OCI-M2 (cell line): ENCODE data around the gene LKAAEAR1.

Experiments
- DNase-seq: peaks from one replicate; lab custom pipeline; 2025; ENCODE audit not compliant: unreplicated experiment; lab: John Stamatoyannopoulos, UW

The LKAAEAR1 gene

DNA sequence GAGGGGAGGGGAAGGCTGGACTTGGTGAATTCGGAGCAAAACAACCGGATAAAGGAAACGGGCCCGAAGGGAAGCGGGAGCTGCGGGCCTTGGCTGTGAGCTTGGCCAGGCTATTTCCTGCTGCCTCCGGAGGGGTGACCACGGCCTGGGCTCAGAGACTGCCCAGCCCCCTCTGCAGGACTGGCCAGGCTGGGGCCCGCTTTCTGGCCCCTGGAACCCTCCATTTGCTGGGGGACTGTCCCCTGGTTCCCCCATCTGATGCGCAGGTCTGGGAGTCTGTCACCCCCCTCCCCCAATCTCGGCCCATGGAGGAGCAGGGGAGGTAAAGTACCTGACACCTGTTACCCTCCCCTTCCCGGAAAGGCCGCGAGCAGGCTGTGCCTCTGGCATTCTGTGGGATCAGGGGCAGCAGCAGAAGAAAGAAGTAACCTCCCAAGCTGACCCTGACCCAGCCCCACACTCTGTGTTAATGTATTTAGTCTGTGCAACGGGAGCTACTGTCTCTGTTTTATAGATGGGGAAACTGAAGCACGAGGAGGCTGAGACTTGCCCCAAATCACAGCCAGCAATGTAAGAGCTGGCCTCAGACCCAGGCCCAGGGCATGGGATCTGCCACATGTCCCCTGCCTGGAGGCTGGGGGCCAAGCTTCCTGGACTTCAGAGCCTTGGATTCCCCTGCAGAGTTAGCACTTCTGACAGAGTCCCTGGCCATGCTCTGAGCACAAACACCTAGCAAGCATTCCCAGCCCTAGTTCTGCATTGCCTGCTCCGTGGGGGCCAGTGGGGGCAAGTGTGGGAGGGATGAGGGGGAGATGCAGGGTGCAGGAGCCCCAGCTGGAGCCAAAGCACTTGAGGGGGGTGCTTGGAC is 44.7 kb downstream of the LKAAEAR1 start:
- no peak for DNase-seq

DNA sequence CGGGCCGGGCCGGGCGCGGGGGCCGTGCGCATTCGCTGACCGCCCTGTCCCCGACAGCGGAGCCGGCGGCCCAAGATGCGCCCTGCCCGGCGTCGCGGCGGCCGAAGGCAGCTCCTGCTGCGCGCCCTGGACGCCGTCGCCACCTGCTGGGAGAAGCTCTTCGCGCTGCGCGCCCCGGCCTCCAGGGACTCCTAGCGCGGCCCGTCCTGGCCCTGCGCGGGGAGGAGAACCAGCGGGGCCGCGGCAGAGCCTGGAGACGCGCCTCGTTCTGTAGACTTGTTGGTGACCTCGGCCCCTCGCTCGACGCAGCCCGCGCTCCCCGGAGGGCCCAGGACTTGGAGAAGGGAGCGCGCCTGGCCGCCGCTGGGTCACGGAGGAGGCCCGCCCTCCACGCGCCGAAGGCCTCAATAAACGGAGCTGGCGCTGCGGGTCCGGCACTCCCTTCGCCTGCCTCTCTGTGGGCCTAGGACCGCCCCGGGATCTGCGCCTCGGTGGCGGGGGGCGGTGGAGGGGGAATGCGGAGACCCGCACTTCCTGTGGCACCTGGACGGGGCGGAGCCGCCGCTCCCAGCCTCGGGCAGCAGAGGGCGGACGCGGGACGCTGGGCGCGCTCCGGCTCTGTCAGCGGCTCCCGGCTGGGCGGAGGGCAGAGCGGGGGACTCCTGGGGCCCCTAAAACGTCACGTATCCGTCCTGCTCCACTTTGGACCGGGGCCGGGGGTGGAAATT is 45.5 kb downstream of the LKAAEAR1 start:
- no peak for DNase-seq

DNA sequence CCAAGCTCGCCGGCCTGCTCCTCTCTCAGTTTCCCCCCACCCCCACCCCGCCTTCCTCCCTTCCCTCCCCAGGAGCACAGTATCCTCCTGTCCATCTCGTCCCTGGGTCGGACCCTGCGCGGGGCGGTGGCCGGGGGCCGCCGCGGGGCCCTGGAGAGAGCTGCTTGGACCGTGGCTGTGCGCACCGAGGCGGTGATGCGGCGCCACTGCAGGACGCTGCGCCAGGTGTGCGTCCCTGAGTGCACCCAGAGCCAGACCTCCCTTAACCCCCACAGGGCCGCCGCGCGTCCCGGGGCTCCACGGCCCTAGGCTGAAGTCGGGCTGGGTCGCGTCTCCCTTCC is 46.0 kb downstream of the LKAAEAR1 start:
- no peak for DNase-seq

DNA sequence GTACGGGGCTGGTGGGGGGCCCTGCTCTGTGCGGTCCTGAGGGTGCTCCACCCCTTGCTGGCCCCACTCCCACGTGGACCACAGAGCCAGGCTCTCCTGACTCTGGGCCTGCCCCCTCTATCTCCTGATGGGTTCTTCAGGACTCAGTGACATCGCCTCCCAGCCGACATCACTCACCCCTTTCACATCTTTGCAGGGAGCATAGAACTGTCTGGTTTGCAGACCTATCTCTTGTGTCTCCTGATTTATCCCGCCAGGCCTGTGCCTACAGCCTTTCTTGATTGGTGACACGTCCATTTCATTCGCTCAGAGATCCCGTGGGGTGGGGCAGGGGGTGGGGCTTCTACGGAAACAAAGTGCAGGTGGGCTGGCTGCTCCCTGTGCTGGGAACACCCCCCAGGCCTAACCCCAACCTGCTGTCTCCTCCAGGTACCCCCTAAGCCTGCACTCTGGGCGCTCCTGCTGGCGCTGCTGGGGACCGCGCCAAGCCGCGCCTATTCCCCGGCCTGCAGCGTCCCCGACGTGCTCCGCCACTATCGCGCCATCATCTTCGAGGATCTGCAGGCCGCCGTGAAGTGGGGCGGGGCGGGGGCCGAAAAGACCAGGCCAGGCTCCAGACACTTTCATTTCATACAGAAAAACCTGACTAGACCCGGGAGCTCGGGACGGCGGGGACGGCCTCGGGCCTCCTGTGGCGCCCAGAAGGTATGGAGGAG is 46.5 kb downstream of the LKAAEAR1 start:
- no peak for DNase-seq

DNA sequence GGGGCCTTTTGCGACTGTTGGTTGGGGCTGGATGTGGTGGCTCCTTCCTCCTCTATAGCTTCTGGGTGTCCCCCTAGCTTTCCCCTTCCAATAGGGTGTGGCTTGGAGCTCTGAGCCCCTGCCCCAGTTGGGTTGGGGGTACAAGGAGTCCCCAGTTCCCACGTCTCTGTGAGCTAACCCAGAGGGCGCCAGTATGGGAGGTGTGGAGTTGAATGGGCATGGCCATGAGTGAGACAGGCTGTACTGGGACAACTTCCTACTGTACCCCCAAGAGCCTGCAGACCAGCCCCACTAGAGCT is 47.0 kb downstream of the LKAAEAR1 start:
- DNase-seq = no peak

DNA sequence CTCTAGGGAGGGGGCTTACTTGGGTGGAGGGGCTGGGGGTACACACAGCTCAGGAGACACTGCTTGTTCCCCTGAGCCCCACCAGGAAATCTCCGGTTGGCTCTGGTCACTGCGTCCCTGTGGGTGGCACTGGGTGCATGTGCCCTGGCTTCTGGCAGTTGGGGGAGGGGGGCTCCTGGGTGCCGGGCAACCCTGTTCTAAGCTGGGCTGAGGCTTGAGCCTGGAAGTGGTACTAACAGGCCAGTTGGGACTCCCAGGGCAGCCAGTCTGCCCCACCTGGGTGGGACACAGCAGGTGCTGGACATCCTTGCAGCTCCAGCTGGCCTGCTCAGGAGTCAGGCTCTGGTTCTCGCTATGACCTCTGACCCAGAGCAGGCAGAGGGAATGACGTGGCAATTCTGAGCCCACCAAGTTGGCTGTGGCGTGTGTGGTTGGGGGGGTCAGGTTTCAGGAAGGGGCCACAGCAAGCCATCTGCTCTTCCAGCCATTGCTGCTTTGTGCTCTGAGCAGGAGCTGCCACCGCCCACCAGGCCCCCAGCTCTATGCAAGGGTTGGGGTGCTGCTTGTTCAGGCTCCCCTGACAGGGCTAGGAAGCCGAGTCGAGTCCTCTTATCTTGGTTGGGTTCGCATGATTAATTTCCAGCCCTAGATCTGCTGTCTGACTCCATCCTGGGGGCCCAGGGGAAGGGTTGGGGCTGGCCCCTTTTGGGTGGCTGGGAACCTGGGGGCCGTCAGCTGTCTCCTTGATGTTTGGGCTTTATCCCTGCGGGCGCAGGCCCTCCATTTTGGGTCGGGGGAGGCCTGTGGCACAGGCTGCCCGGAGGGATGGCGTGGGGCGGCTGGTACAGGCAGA is 47.6 kb downstream of the LKAAEAR1 start:
- no peak for DNase-seq

DNA sequence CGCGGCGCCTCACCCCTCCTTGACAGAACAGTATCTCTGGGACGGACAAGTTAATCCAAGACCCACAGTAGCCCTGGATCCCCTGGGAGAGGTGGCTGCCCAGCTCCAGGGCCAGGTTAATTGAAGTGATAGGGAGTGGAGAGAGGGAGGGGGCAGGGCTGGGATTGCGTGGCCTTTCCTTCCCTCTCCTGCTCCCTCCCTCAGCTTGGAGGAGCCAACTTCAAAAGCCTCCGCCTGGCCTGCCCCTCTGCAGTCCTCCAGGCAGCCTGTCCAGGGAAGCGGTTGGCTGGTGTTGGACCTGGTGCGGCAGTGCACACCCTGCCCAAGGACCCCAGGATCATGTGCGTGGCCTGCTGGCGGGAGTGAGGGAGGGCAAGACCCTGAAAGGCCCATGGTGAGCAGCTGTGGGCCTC is 48.3 kb downstream of the LKAAEAR1 start, which contains the start of gene C20orf204:
TSS of gene C20orf204 (plus strand) at position 250 of the 413 bp plus-strand sequence. CDS start at position 392, 142 bp downstream.
- DNase-seq = no peak

DNA sequence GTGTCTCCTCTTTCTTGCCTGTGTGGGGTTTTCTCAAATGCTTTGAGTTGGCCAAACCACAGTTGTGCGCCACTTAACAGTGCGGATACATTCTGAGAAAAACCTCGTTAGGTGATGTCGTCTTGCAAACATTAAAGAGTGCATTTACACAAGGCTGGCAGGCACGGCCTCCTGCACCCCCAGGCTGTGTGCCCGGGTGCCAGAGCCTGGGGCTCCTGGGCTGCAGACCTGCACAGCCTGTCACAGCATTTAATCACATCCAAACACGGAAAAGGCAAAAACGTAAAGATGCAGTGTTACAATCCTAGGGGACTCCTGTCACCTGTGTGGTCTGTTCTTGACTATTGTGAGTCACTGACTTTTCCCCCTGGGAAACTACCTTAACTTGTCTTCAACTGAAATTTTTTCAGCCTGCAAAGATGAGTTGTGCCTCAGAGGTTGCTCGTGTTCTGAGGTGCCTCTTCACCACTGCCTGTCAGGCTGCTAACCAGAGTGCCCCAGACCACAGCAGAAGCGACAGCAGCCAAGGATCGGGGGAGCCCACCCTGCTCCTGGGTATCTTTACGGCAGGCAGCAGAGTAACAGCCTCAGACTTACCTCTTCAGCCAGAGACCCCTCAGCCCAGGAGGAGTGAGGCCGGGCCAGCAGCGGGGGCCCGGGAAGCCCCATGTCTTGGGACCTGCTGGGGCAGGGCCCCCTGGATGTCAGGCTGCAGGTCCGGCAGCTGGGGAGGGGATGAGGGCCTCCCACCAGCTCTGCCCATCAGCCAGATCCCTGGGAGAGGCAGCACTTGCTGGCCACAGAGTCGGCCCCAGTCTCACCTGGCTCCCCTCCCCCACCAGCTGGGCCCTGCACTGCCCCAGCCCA is 48.9 kb downstream of the LKAAEAR1 start:
- no peak for DNase-seq

DNA sequence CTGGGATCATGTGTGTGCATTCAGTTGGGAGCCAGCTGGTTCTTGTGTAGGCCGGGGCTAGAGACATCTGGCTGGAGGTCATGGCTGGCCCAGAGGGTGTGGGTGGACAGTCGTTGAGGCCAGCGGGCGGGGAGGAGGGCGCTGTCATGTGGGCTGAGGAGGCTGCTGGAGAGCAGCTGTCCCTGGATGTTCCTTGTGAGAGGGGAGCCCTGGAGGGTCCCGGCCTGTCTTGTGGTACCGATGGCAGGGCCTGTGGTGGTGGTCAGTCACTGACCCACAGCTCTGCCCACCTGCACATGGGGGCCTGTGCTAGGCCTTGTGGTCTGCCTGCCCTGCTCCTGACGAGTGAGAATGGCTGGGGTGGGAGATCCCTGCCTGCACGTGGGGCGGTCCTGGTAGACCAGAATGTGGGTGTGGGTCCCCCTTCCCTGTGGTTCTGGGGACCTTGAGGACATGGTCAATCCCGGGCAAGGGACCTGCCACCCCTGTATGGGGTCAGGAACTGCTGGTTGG is 50.2 kb downstream of the LKAAEAR1 start:
- no peak for DNase-seq
